Activated B cell treated with CpG ODN at 0.5 μM for 24 hours (primary cell): ENCODE results near the gene EXOC6. TPM values are rescaled to one million over a fixed set of nuclear protein-coding genes. Genes with fewer than 3 reads are reported as not detected.

Experiments used
- ATAC-seq: fragments of 200-7000 bp; cut with Tn5 transposase; one replicate; pipeline ENCODE4 v1.10.0; 2021; ENCODE audit warnings: low read depth, mild to moderate bottlenecking, moderate library complexity
- CTCF ChIA-PET: fragments of 350-600 bp; sonication (Branson Sonifier 250); formaldehyde crosslinking; loops from one replicate; lab custom pipeline; 2021; ENCODE audit warnings: antibody characterized with exemption; lab: Charles Lee
- POLR2A ChIA-PET: fragments of 350-600 bp; sonication (Branson Sonifier 250); formaldehyde crosslinking; loops from one replicate; lab custom pipeline; 2021; ENCODE audit warnings: antibody characterized with exemption; lab: Charles Lee
- DNase-seq: peaks from one replicate; pipeline ENCODE4 v3.0.0; 2022
- H3K27ac Mint-ChIP-seq: one replicate; pipeline ENCODE4 v1.8.0; 2020; ENCODE audit warnings: mixed read lengths
- H3K27me3 Mint-ChIP-seq: one replicate; pipeline ENCODE4 v1.8.0; 2021; ENCODE audit warnings: mixed read lengths
- H3K36me3 Mint-ChIP-seq: one replicate; pipeline ENCODE4 v1.8.0; 2021; ENCODE audit warnings: low read depth, mixed read lengths
- H3K4me1 Mint-ChIP-seq: one replicate; pipeline ENCODE4 v1.8.0; 2021; ENCODE audit warnings: mixed read lengths
- H3K4me3 Mint-ChIP-seq: one replicate; pipeline ENCODE4 v1.8.0; 2020; ENCODE audit warnings: mild to moderate bottlenecking, mixed read lengths
- H3K9me3 Mint-ChIP-seq: one replicate; pipeline ENCODE4 v1.8.0; 2020; ENCODE audit warnings: mixed read lengths
- intact Hi-C: fragments of 100-400 bp; cut with micrococcal nuclease; formaldehyde crosslinking; loops from one replicate; pipeline ENCODE4 v1.15.1; 2024
- total RNA-seq: library from RNA; stranded (reverse); gene quantifications from 2 replicates; pipeline ENCODE4 v1.2.3, GENCODE V29; 2022
- TF ChIP-seq, protein P1 (sequence below): fragments of 200-600 bp; IDR thresholded peaks from one replicate; pipeline ENCODE4 v1.8.0; 2022; ENCODE audit warnings: antibody characterized with exemption, mild to moderate bottlenecking

EXOC6 gene
- total RNA-seq, 1 donor from 2014 or later, result 17.3 TPM

DNA sequence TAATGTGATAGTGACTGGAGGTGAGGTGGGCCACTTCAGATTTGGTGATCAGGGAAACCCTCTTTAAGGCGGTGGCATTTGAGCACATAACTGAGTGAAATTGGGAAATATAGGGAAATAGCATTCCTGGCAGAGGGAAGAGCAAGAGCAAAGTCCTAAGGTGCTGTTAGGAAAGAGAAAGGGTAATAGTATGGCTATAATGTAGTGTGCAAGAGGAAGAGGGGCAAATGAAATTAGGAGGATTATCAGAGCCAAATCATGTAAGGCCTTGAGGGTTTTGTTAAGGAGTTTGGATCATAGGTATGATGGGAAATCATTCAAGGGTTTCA lies 184.5 kb downstream of the EXOC6 start:
- H3K4me1 Mint-ChIP-seq, result no peaks in the 10 kb centered on the region
- TF ChIP-seq, protein P1, sequence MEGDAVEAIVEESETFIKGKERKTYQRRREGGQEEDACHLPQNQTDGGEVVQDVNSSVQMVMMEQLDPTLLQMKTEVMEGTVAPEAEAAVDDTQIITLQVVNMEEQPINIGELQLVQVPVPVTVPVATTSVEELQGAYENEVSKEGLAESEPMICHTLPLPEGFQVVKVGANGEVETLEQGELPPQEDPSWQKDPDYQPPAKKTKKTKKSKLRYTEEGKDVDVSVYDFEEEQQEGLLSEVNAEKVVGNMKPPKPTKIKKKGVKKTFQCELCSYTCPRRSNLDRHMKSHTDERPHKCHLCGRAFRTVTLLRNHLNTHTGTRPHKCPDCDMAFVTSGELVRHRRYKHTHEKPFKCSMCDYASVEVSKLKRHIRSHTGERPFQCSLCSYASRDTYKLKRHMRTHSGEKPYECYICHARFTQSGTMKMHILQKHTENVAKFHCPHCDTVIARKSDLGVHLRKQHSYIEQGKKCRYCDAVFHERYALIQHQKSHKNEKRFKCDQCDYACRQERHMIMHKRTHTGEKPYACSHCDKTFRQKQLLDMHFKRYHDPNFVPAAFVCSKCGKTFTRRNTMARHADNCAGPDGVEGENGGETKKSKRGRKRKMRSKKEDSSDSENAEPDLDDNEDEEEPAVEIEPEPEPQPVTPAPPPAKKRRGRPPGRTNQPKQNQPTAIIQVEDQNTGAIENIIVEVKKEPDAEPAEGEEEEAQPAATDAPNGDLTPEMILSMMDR, result no peak
- H3K4me3 Mint-ChIP-seq, result no peak overlapping the region
- intact Hi-C loops, result no loop called here
- CTCF ChIA-PET, result no interaction called here
- H3K36me3 Mint-ChIP-seq, result peaks cover 15% of the 10 kb centered on the region
- H3K27ac Mint-ChIP-seq, result no peak overlapping the region
- no peak for DNase-seq
- POLR2A ChIA-PET, result no interaction called here
- ATAC-seq, result no peak
- H3K9me3 Mint-ChIP-seq, result no peaks in the 10 kb centered on the region
- no peaks in the 10 kb centered on the region for H3K27me3 Mint-ChIP-seq

DNA sequence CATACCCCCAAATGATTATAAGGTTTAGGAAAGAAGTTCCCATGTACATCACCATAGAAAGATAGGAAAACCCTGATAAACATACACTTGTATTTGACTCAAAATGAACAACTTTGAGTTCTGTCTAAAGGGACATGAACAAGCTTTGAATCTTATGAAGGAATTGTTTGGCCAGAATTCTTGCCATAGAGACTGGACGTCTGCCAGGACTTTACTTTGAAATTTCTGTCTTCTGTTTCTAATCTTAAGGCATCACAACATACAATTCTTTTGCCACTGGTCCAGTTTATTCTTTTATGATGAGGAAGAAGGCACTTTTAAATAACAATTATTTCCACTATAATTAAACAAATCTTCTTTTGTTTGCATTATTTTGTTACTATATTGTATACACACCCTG lies 186.1 kb downstream of the EXOC6 start:
- POLR2A ChIA-PET, result no interaction called here

DNA sequence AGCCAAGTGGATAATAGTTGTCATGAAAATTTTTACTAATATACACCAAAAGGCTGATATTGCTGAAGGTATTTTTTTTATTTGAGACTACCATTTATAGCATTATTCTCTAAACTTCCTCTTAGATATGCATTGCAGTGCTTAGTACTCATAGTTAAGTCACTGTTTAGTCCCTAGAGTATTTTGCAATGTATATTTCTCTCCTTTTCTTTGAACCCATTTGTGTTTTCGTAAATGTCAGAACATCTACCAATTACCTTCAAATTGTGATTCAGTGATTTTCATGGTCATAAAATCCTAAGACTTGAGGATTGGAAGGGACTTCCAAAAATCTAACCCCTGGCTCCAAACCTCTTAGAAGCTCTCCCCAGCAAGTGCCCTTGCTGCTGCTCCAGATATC lies 190.8 kb downstream of the EXOC6 start:
- intact Hi-C loops, result no loop called here
- no peaks in the 10 kb centered on the region for H3K27me3 Mint-ChIP-seq
- ATAC-seq (no peak), DNase-seq (no peak)
- ChIA-PET CTCF (no interaction called here), POLR2A (no interaction called here)
- no peaks in the 10 kb centered on the region for H3K9me3 Mint-ChIP-seq
- TF ChIP-seq, protein P1, result no peak
- peaks cover 3% of the 10 kb centered on the region for H3K36me3 Mint-ChIP-seq
- H3K4me1 Mint-ChIP-seq, result peaks cover 9% of the 10 kb centered on the region
- no peak overlapping the region for H3K27ac Mint-ChIP-seq
- H3K4me3 Mint-ChIP-seq, result no peak overlapping the region

More for the DNA sequence above, 186.1 kb downstream of the EXOC6 start:
- Mint-ChIP-seq H3K27ac (no peak overlapping the region), H3K36me3 (peaks cover 8% of the 10 kb centered on the region), H3K4me3 (no peak overlapping the region), H3K4me1 (peaks cover 3% of the 10 kb centered on the region), H3K9me3 (no peaks in the 10 kb centered on the region), H3K27me3 (no peaks in the 10 kb centered on the region)
- CTCF ChIA-PET, result interaction anchor here (2.0 kb wide), 1 partner anchor 28 kb away, joined by 4 read pairs; no protein-coding TSS in a partner anchor
- no peak for DNase-seq
- TF ChIP-seq, protein P1, result no peak
- intact Hi-C loops, result no loop called here
- ATAC-seq, result no peak

DNA sequence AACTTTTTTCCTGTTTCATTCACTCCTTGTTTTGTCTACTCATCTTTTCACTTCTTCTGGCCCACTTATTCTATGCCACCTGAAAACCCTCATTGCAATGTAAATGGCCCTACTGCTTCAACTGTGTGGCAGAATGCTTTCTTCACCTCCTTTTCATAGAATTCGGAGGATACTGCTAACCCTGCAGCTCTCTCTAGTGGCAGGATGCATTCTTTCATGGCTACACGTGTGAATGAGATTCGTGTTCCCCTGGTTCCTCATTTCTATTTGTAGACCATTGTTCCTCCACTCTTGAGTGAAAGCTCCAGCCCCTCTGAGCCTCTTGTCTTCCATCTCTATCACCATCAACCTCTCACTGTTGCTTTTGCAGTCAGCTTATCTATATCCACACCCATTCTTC lies 191.4 kb downstream of the EXOC6 start:
- intact Hi-C loops, result no loop called here
- H3K4me1 Mint-ChIP-seq, result peaks cover 9% of the 10 kb centered on the region
- peaks cover 5% of the 10 kb centered on the region for H3K36me3 Mint-ChIP-seq
- no peaks in the 10 kb centered on the region for H3K27me3 Mint-ChIP-seq
- TF ChIP-seq, protein P1, result no peak
- ChIA-PET CTCF (no interaction called here), POLR2A (no interaction called here)
- no peak for DNase-seq
- H3K27ac Mint-ChIP-seq, result no peak overlapping the region
- no peak overlapping the region for H3K4me3 Mint-ChIP-seq
- H3K9me3 Mint-ChIP-seq, result no peaks in the 10 kb centered on the region
- peak; percentile 37 for ATAC-seq

DNA sequence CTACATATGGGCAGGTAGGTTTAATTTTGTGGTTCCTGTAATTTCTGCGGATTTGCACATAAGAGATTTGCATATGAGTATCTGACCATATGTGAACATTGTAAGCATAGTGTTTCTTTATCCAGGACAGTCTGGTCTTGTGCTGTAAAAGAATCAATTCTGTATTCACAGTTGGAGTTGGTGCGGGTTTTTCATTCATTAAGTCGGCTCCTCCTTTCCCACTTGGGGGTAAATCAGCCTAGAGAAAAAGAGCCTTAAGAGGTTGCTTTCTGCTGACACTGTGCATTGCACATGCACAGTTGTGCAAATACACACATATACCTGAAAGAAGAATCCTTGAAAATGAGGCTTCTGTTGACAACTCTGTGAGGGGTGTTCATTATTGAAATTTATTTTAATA lies 206.2 kb downstream of the EXOC6 start:
- intact Hi-C loops, result no loop called here
- TF ChIP-seq, protein P1, result no peak
- Mint-ChIP-seq H3K4me1 (peaks cover 2% of the 10 kb centered on the region), H3K36me3 (peaks cover 27% of the 10 kb centered on the region), H3K27me3 (peaks cover 2% of the 10 kb centered on the region), H3K4me3 (no peak overlapping the region), H3K9me3 (no peaks in the 10 kb centered on the region), H3K27ac (no peak overlapping the region)
- POLR2A ChIA-PET, result no interaction called here
- no peak for ATAC-seq
- no peak for DNase-seq
- CTCF ChIA-PET, result no interaction called here
